ENCODE results near the gene DUOX2. TPM values are rescaled to one million over a fixed set of nuclear protein-coding genes. Genes with fewer than 3 reads are reported as not detected.

DUOX2 gene
- total RNA-seq, 2 donors from 2014 or later = 0.42 TPM; not detected in 1

- no peak for DNase-seq (ENCODE audit: low spot score)
- ATAC-seq (ENCODE audit: insufficient number of reproducible peaks, low FRiP score, low read depth) = no peak
- H3K27me3 ChIP-seq (replicated peaks; ENCODE audit: insufficient read depth) = no peaks in the 10 kb centered on the region
- H3K4me3 ChIP-seq = no peak overlapping the region
- H3K9me3 ChIP-seq = no peaks in the 10 kb centered on the region
- no peak for TF ChIP-seq CTCF (IDR thresholded peaks at IDR 0.05)
- no peaks in the 10 kb centered on the region for H3K4me1 ChIP-seq (ENCODE audit: control insufficient read depth in 1 of 2, low read depth in 2 of 2)
- no peak overlapping the region for H3K27ac ChIP-seq
- no peaks in the 10 kb centered on the region for H3K36me3 ChIP-seq
Measured at GRCh38 chr15:45102226-45102625, 11.7 kb downstream of the DUOX2 start.

GRCh38 chr15:45101749-45102148 is 12.2 kb downstream of the DUOX2 start:
- Histone ChIP-seq H3K27me3 (replicated peaks; ENCODE audit: insufficient read depth) (no peaks in the 10 kb centered on the region), H3K4me3 (no peak overlapping the region), H3K4me1 (ENCODE audit: control insufficient read depth in 1 of 2, low read depth in 2 of 2) (no peaks in the 10 kb centered on the region), H3K27ac (no peak overlapping the region), H3K9me3 (no peaks in the 10 kb centered on the region), H3K36me3 (no peaks in the 10 kb centered on the region)
- DNase-seq (ENCODE audit: low spot score) (no peak), ATAC-seq (ENCODE audit: insufficient number of reproducible peaks, low FRiP score, low read depth) (no peak)
- no peak for TF ChIP-seq CTCF (IDR thresholded peaks at IDR 0.05)

GRCh38 chr15:45100884-45101625 is 12.9 kb downstream of the DUOX2 start:
- H3K4me1 ChIP-seq (ENCODE audit: control insufficient read depth in 1 of 2, low read depth in 2 of 2) = no peaks in the 10 kb centered on the region
- no peaks in the 10 kb centered on the region for H3K36me3 ChIP-seq
- ATAC-seq (ENCODE audit: insufficient number of reproducible peaks, low FRiP score, low read depth) (no peak), DNase-seq (ENCODE audit: low spot score) (no peak)
- H3K9me3 ChIP-seq = no peaks in the 10 kb centered on the region
- H3K27ac ChIP-seq = no peak overlapping the region
- no peak overlapping the region for H3K4me3 ChIP-seq
- no peak for TF ChIP-seq CTCF (IDR thresholded peaks at IDR 0.05)
- no peaks in the 10 kb centered on the region for H3K27me3 ChIP-seq (replicated peaks; ENCODE audit: insufficient read depth)

- H3K4me1 ChIP-seq (ENCODE audit: control insufficient read depth in 1 of 2, low read depth in 2 of 2) = no peaks in the 10 kb centered on the region
- TF ChIP-seq CTCF (IDR thresholded peaks at IDR 0.05) = no peak
- no peak overlapping the region for H3K4me3 ChIP-seq
- no peaks in the 10 kb centered on the region for H3K9me3 ChIP-seq
- H3K36me3 ChIP-seq = no peaks in the 10 kb centered on the region
- no peak for DNase-seq (ENCODE audit: low spot score)
- H3K27ac ChIP-seq = no peak overlapping the region
- no peak for ATAC-seq (ENCODE audit: insufficient number of reproducible peaks, low FRiP score, low read depth)
- H3K27me3 ChIP-seq (replicated peaks; ENCODE audit: insufficient read depth) = no peaks in the 10 kb centered on the region
Measured at GRCh38 chr15:45099549-45100165, 14.3 kb downstream of the DUOX2 start.

- no peak for TF ChIP-seq CTCF (IDR thresholded peaks at IDR 0.05)
- H3K36me3 ChIP-seq = no peaks in the 10 kb centered on the region
- ATAC-seq (ENCODE audit: insufficient number of reproducible peaks, low FRiP score, low read depth) (no peak), DNase-seq (ENCODE audit: low spot score) (no peak)
- no peaks in the 10 kb centered on the region for H3K9me3 ChIP-seq
- no peaks in the 10 kb centered on the region for H3K27me3 ChIP-seq (replicated peaks; ENCODE audit: insufficient read depth)
- H3K27ac ChIP-seq = no peak overlapping the region
- H3K4me3 ChIP-seq = no peak overlapping the region
- no peaks in the 10 kb centered on the region for H3K4me1 ChIP-seq (ENCODE audit: control insufficient read depth in 1 of 2, low read depth in 2 of 2)
Measured at GRCh38 chr15:45097466-45097865, 16.5 kb downstream of the DUOX2 start.
